Neuron (in vitro differentiated cells): ENCODE data around the gene TMEM161A.
A peak's percentile ranks its signal among the peaks of the same experiment; 100 is the strongest.
"Not testable (repeated sequence)": the region's sequence is repeated elsewhere in the genome, so short reads cannot be mapped to it uniquely, and the experiment has no call there.

ENCODE experiments used
- H2AFZ ChIP-seq: one replicate; pipeline ENCODE4 v1.6.1; 2013; ENCODE audit warnings: low read depth, mild to moderate bottlenecking, inconsistent platforms, low read length, moderate library complexity
- H3K27me3 ChIP-seq: one replicate; pipeline ENCODE4 v1.6.1; 2013; ENCODE audit warnings: low read length; ENCODE audit not compliant: insufficient read depth
- H3K36me3 ChIP-seq: one replicate; pipeline ENCODE4 v1.6.1; 2013; ENCODE audit warnings: low read length; ENCODE audit not compliant: insufficient read depth
- H3K4me1 ChIP-seq: one replicate; pipeline ENCODE4 v1.6.1; 2013; ENCODE audit warnings: low read length; ENCODE audit not compliant: insufficient read depth
- H3K4me3 ChIP-seq: 2 replicates; pipeline ENCODE4 v1.5.1; 2013; ENCODE audit warnings: mild to moderate bottlenecking, low read length, moderate library complexity
- H3K9me3 ChIP-seq: one replicate; pipeline ENCODE4 v1.6.1; 2013; ENCODE audit warnings: low read length

The TMEM161A gene

DNA sequence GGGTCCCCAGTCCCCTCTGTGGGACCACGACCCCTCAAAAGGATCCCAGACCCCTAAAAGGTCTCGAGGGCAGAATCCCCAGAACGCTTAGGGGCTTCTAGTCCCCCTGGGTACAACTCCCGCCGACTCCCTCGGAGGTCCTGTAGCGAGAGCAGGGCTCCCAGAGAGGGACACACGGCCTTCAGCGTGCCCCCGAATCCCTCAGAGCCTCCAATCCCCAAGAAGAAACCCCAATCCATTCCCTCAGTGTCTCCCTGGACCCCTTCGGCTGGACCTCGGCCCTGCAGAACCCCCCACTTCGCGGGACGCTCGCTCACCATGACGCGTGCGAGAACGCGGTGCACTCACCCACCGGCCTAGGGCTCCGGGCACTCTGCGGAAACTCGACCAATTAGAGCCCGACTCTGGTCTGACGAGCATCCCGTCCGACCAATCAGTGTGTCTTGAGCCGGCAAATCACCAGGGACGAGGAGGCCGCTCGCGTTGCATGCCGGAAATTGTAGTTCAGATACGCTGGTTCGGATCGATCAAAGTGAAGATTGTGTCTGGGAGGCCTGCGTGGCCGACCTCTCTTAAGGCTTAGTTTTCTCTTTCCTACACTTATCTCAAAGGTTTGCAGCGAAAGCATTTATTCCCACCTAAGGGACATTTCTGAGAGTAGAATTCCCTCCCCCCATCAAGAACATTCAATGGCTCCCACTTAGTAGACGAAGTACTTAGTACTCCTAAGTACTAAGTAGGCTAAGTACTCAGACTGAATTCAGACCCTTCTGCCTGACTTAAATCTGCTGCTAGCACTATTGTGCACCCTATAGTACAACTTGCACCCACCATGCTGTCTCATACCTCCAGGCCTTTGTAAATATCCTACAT, at the start of gene TMEM161A:
TMEM161A (minus strand) TSS at position 370 of the 873 bp plus-strand sequence; CDS start at position 320, 50 bp downstream.
- no peaks in the 10 kb centered on the region for H3K9me3 ChIP-seq

DNA sequence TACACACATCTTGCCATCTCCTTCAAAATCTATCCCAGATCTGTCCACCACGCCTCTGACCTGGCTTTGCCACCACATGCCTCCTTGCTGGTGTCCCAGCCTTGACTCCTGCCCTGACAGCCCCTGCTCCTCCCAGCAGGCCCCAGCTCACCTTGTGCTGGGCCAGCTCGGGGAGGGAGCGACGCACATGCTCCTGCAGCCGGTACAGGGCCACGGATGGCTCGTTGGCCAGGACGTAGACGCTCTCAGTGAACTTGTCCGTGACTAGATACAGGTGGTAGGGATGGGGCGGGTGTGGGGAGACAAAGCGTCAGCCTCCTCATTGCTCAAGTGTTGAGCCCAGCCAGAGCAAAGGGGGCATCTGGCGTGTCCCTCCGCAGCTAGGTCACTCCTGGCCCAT, 48.5 kb upstream of the TMEM161A start:
- Histone ChIP-seq H3K36me3 (peaks cover 16% of the 10 kb centered on the region), H3K4me1 (peaks cover 13% of the 10 kb centered on the region), H3K27me3 (no peaks in the 10 kb centered on the region), H2AFZ (no peak overlapping the region), H3K9me3 (no peaks in the 10 kb centered on the region), H3K4me3 (no peak overlapping the region)

More for the DNA sequence above, at the start of gene TMEM161A:
- H3K36me3 ChIP-seq, result no peaks in the 10 kb centered on the region
- no peaks in the 10 kb centered on the region for H3K4me1 ChIP-seq
- H2AFZ ChIP-seq, result peak within 1 kb of the TSS; percentile 78
- H3K27me3 ChIP-seq, result no peaks in the 10 kb centered on the region
- peak within 1 kb of the TSS; percentile 76 for H3K4me3 ChIP-seq

DNA sequence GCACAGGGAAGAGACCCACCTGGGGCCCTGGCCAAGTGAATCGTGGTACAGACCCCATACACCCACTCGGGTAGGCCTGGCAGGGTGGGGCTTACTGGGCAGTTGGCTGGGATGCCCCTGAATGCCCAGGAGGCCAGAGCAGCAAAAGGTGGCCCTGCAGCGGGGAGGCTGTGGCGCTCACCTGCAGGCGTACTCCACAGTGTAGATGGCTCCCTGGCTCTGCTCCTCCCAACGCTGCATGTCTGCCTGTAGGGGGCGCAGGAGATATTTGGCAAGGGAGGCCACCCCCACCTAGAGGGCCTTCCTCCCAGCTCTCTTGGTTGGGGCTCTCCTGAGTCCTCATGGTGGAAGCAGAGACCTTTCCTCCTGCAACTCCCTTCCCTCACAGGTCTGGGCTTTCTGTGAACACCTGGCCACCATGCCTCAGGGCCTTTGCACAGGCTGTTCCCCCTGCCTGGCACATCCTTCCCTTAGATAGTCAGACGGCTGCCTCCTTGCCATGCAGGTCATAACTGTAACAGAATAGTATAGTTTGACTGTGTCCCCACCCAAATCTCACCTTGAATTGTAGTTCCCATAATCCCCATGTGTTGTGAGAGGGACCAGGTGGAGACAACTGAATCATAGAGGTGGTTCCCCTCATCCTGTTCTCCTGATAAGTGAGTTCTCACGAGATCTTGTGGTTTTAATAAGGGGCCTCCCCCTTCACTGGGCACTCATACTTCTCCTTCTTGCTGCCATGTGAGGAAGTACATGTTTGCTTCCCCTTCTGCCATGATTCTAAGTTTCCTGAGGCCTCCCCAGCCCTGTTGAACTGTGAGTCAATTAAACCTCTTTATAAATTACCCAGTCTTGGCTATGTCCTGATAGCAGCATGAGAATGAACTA, 47.8 kb upstream of the TMEM161A start:
- Histone ChIP-seq H3K27me3 (no peaks in the 10 kb centered on the region), H3K4me1 (peaks cover 11% of the 10 kb centered on the region), H3K36me3 (peaks cover 20% of the 10 kb centered on the region), H2AFZ (no peak overlapping the region), H3K9me3 (no peaks in the 10 kb centered on the region), H3K4me3 (no peak overlapping the region)

GRCh38 chr19:19181488-19181998, 43.3 kb upstream of the TMEM161A start:
- H3K9me3 ChIP-seq, result no peaks in the 10 kb centered on the region
- H2AFZ ChIP-seq, result no peak overlapping the region
- H3K36me3 ChIP-seq, result peaks cover 12% of the 10 kb centered on the region
- H3K4me3 ChIP-seq, result no peak overlapping the region
- peaks cover 3% of the 10 kb centered on the region for H3K4me1 ChIP-seq
- no peaks in the 10 kb centered on the region for H3K27me3 ChIP-seq

- Histone ChIP-seq H3K4me1 (peaks cover 3% of the 10 kb centered on the region), H3K27me3 (no peaks in the 10 kb centered on the region), H3K4me3 (no peak overlapping the region), H2AFZ (no peak overlapping the region), H3K9me3 (no peaks in the 10 kb centered on the region), H3K36me3 (peaks cover 11% of the 10 kb centered on the region)
Observed at GRCh38 chr19:19179548-19180441, 41.5 kb upstream of the TMEM161A start.

GRCh38 chr19:19176950-19177349, 38.7 kb upstream of the TMEM161A start:
- no peaks in the 10 kb centered on the region for H3K27me3 ChIP-seq
- H3K4me3 ChIP-seq, result no peak overlapping the region
- no peaks in the 10 kb centered on the region for H3K9me3 ChIP-seq

GRCh38 chr19:19173243-19173642, 35.0 kb upstream of the TMEM161A start:
- H3K9me3 ChIP-seq, H2AFZ ChIP-seq, H3K4me3 ChIP-seq, H3K4me1 ChIP-seq, H3K36me3 ChIP-seq, H3K27me3 ChIP-seq: not testable (repeated sequence)

More at GRCh38 chr19:19176950-19177349, 38.7 kb upstream of the TMEM161A start:
- Histone ChIP-seq H3K36me3 (peaks cover 6% of the 10 kb centered on the region), H2AFZ (no peak overlapping the region), H3K4me1 (peaks cover 3% of the 10 kb centered on the region)

DNA sequence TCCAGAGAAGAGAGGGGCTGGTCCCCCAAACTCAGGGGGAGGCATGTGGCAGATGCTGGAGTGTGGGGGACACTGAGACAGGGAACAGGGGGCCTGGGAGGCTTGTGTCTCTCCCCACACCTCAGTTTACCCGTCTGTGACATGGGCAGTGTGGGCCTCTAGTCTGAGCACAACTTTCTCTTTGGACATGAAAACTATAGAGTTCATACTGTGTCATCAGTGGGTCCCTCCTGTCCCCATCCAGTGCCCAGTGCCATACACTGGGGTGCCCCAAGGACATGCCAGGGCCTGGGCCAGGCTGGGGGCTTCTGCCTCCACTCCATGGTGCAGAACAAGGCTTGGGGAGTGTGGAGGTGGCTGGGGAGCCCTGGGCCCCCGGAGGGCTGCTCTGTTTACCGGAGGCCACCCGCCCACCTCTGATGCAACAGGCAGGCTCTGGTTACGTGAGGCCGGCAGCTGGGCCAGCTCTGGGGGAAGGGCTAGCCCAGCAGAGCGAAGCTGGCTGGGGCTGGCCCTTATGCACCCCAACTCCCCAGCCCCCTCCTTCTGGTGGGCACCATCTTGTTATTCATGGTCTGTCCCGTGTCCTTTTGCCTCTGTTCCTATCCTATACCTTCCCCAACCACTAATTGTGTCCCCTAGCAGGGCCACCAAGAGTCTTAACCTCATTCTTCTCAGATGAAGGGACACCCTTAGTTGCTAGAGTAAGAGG, 33.7 kb upstream of the TMEM161A start:
- no peak overlapping the region for H3K4me3 ChIP-seq

GRCh38 chr19:19170873-19171672, 32.8 kb upstream of the TMEM161A start:
- Histone ChIP-seq H3K4me3 (no peak overlapping the region), H3K4me1 (no peaks in the 10 kb centered on the region), H3K27me3 (no peaks in the 10 kb centered on the region), H3K9me3 (no peaks in the 10 kb centered on the region), H3K36me3 (no peaks in the 10 kb centered on the region), H2AFZ (no peak overlapping the region)

More for the DNA sequence above, 33.7 kb upstream of the TMEM161A start:
- Histone ChIP-seq H2AFZ (no peak overlapping the region), H3K27me3 (no peaks in the 10 kb centered on the region), H3K36me3 (no peaks in the 10 kb centered on the region), H3K9me3 (no peaks in the 10 kb centered on the region), H3K4me1 (no peaks in the 10 kb centered on the region)

GRCh38 chr19:19170053-19170872, 32.0 kb upstream of the TMEM161A start, which contains the start of gene MEF2B:
TSS of gene MEF2B (minus strand) at chr19:19170263. CDS start at chr19:19150735, 19,528 bp downstream.
- H2AFZ ChIP-seq, result no peak within 1 kb of the TSS
- no peaks in the 10 kb centered on the region for H3K4me1 ChIP-seq
- H3K36me3 ChIP-seq, result no peaks in the 10 kb centered on the region
- H3K9me3 ChIP-seq, result no peaks in the 10 kb centered on the region
- no peak within 1 kb of the TSS for H3K4me3 ChIP-seq
- no peaks in the 10 kb centered on the region for H3K27me3 ChIP-seq
